ENCODE measurements around the gene IL17RE.
"Not testable (repeated sequence)": the region's sequence is repeated elsewhere in the genome, so short reads cannot be mapped to it uniquely, and the experiment has no call there.

Gene IL17RE

GRCh38 chr3:9902372-9903237 lies at the start of gene IL17RE:
IL17RE (plus strand) TSS chr3:9902848; CDS start chr3:9902933, 85 bp downstream.
- no peak for DNase-seq

GRCh38 chr3:9854291-9854940 lies 48.2 kb upstream of the IL17RE start:
- DNase-seq = not testable (repeated sequence)

GRCh38 chr3:9855594-9855993 lies 47.1 kb upstream of the IL17RE start:
- DNase-seq = no peak

- no peak for DNase-seq
These were observed 43.1 kb upstream of the IL17RE start for GRCh38 chr3:9859530-9860025.

GRCh38 chr3:9861201-9861600 lies 41.4 kb upstream of the IL17RE start:
- DNase-seq = no peak

- no peak for DNase-seq
These were observed 41.0 kb upstream of the IL17RE start for GRCh38 chr3:9861626-9862130.

GRCh38 chr3:9862391-9863057 lies 40.1 kb upstream of the IL17RE start:
- DNase-seq = no peak

GRCh38 chr3:9863058-9863772 lies 39.4 kb upstream of the IL17RE start:
- no peak for DNase-seq

- no peak for DNase-seq
These were observed 38.3 kb upstream of the IL17RE start for GRCh38 chr3:9864200-9864927.

- DNase-seq = not testable (repeated sequence)
These were observed 37.5 kb upstream of the IL17RE start for GRCh38 chr3:9865125-9865637.

GRCh38 chr3:9866639-9867038 lies 36.0 kb upstream of the IL17RE start:
- no peak for DNase-seq

GRCh38 chr3:9867106-9867505 lies 35.5 kb upstream of the IL17RE start:
- DNase-seq = no peak

GRCh38 chr3:9869955-9870354 lies 32.7 kb upstream of the IL17RE start:
- DNase-seq = no peak

GRCh38 chr3:9870978-9871377 lies 31.7 kb upstream of the IL17RE start:
- no peak for DNase-seq

GRCh38 chr3:9872067-9872466 lies 30.6 kb upstream of the IL17RE start:
- not testable (repeated sequence) for DNase-seq

GRCh38 chr3:9875448-9875847 lies 27.2 kb upstream of the IL17RE start:
- no peak for DNase-seq

GRCh38 chr3:9876255-9876654 lies 26.4 kb upstream of the IL17RE start:
- not testable (repeated sequence) for DNase-seq

- DNase-seq = no peak
These were observed 25.7 kb upstream of the IL17RE start for GRCh38 chr3:9876991-9877390.

GRCh38 chr3:9878700-9879099 lies 23.9 kb upstream of the IL17RE start:
- DNase-seq = no peak

GRCh38 chr3:9879830-9880549 lies 22.7 kb upstream of the IL17RE start, which contains the start of gene CIDEC:
CIDEC (minus strand) TSS chr3:9880253; CDS start chr3:9878486, 1,767 bp downstream.
- DNase-seq = no peak

GRCh38 chr3:9881441-9881840 lies 21.2 kb upstream of the IL17RE start:
- no peak for DNase-seq
